ENCODE measurements around the gene PSMG3.
"Not testable (repeated sequence)": the region's sequence is repeated elsewhere in the genome, so short reads cannot be mapped to it uniquely, and the experiment has no call there.

The PSMG3 gene

DNA sequence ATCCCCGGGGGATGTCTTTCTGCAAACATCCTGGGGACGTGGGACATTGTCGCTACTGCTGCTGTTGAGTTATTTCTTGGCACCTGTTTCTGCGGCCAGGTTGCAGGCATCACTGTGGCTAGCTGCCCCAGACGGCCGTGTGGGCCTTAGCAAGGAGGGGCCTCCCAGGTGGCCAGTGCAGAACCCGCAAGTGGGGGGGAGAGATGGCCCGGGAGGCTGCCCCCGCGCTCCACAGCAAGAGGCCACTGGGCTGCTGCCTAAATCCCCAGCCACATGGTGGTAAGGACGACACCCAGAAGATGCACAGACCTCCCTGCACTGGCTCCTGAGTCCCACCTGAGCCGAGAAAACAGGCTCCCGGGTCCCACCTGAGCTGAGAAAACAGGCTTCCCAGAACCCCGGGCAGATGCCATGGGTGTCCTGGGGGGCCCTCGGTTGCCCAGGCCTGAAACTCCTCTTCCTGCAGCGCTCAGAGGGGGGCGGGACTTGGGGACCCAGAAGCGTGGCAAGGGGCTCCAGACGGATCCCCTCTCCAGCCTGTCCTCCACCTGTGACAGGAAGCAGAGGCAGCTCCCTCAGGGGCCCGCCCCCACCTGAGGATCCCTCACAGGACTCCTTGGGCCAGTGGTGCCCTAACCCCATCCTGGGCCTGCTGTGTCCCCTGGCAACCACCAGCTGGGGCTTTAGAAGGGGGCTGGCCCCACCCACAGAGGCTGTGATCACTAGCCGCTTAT is 40.3 kb downstream of the PSMG3 start:
- no peaks in the 10 kb centered on the region for H3K36me3 ChIP-seq (ENCODE audit: control insufficient read depth, insufficient read depth, low read length)
- no peaks in the 10 kb centered on the region for H3K9me3 ChIP-seq (ENCODE audit: control insufficient read depth, insufficient read depth, low read depth, low read length)
- no peak overlapping the region for H3K4me3 ChIP-seq (ENCODE audit: low read depth, low read length)
- no peak overlapping the region for H3K9ac ChIP-seq (ENCODE audit: low read length)
- H3K27ac ChIP-seq (ENCODE audit: low read depth, low read length) = no peak overlapping the region
- peaks cover 23% of the 10 kb centered on the region; the same call in 1 of the 2 replicates for H3K27me3 ChIP-seq (ENCODE audit: control insufficient read depth, insufficient read depth, low read length)
- peaks cover 37% of the 10 kb centered on the region for H3K4me1 ChIP-seq (ENCODE audit: control insufficient read depth, insufficient read depth, low read length)

DNA sequence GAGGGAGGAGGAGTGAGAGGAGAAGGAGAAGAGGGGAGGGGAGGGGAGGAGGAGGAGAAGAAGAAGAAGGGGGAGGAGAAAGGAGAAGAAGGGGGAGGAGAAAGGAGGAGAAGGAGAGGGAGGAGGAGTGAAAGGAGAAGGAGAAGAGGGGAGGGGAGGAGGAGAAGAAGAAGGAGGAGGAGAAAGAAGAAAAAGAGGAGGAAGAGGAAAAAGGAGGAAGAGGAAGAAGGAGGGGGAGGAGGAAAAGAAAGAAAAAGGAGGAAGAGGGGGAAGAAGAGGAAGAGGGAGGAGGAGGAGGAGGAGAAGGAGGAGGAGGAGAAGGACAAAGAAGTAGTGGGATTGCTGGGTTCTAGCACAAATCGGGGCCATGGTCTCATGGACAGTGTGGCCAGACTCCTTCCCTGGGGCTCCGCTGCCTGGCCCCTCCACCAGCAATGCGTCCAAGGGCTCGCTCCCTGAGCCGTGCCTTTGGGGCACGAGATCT is 43.5 kb downstream of the PSMG3 start:
- Histone ChIP-seq H3K36me3 (ENCODE audit: control insufficient read depth, insufficient read depth, low read length) (no peaks in the 10 kb centered on the region), H3K4me1 (ENCODE audit: control insufficient read depth, insufficient read depth, low read length) (peaks cover 14% of the 10 kb centered on the region; the same call in 1 of the 2 replicates), H3K9me3 (ENCODE audit: control insufficient read depth, insufficient read depth, low read depth, low read length) (no peaks in the 10 kb centered on the region), H3K9ac (ENCODE audit: low read length) (no peak overlapping the region), H3K4me3 (ENCODE audit: low read depth, low read length) (no peak overlapping the region), H3K27me3 (ENCODE audit: control insufficient read depth, insufficient read depth, low read length) (peaks cover 2% of the 10 kb centered on the region; the same call in 1 of the 2 replicates), H3K27ac (ENCODE audit: low read depth, low read length) (no peak overlapping the region)

DNA sequence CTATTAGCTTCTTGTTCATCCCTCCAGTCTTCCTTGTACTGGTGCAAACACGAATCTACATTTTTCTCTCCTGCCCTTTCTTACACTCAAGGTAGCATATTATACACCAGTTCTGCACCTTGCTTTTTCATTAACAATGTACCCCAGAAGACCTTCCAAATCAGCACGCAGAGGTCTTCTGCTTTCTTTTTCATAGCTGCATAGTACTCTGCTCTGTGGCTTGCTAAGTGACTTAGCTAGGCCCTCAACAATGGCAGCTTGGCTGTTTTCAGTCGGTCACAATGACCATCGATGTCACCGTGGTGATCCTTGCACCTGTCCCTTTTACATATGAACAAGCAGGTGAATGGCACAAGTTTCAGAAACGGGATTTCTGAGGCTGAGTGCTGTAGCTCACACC is 44.4 kb downstream of the PSMG3 start:
- H3K27me3 ChIP-seq (ENCODE audit: control insufficient read depth, insufficient read depth, low read length) = no peaks in the 10 kb centered on the region
- H3K9me3 ChIP-seq (ENCODE audit: control insufficient read depth, insufficient read depth, low read depth, low read length) = no peaks in the 10 kb centered on the region
- no peaks in the 10 kb centered on the region for H3K36me3 ChIP-seq (ENCODE audit: control insufficient read depth, insufficient read depth, low read length)
- H3K4me3 ChIP-seq (ENCODE audit: low read depth, low read length) = no peak overlapping the region
- H3K27ac ChIP-seq (ENCODE audit: low read depth, low read length) = no peak overlapping the region
- no peak overlapping the region for H3K9ac ChIP-seq (ENCODE audit: low read length)
- peaks cover 14% of the 10 kb centered on the region; the same call in 1 of the 2 replicates for H3K4me1 ChIP-seq (ENCODE audit: control insufficient read depth, insufficient read depth, low read length)

DNA sequence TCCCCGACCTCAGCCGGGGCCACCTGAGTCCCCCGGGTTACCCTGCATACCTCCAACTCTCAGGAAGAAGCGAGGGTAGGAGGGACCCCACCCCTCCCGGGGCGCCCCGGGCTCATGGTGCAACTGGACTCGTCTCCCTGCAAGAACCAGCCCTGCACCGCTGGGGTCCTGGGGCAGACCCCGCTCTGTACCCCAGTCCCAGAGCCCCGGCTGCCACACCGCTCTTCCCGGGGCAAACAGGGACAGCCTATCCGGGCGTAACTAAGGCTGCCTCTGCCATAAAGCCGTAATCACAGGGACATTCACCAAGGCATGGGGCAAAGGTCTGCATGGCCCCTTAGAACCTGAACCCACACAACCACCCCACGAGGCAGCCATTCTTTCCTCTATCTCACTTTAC is 46.0 kb downstream of the PSMG3 start:
- H3K4me1 ChIP-seq (ENCODE audit: control insufficient read depth, insufficient read depth, low read length) = peaks cover 14% of the 10 kb centered on the region; the same call in 1 of the 2 replicates
- peaks cover 3% of the 10 kb centered on the region; the same call in 1 of the 2 replicates for H3K9me3 ChIP-seq (ENCODE audit: control insufficient read depth, insufficient read depth, low read depth, low read length)
- no peak overlapping the region for H3K27ac ChIP-seq (ENCODE audit: low read depth, low read length)
- H3K9ac ChIP-seq (ENCODE audit: low read length) = no peak overlapping the region
- H3K4me3 ChIP-seq (ENCODE audit: low read depth, low read length) = no peak overlapping the region
- no peaks in the 10 kb centered on the region for H3K27me3 ChIP-seq (ENCODE audit: control insufficient read depth, insufficient read depth, low read length)
- H3K36me3 ChIP-seq (ENCODE audit: control insufficient read depth, insufficient read depth, low read length) = no peaks in the 10 kb centered on the region

DNA sequence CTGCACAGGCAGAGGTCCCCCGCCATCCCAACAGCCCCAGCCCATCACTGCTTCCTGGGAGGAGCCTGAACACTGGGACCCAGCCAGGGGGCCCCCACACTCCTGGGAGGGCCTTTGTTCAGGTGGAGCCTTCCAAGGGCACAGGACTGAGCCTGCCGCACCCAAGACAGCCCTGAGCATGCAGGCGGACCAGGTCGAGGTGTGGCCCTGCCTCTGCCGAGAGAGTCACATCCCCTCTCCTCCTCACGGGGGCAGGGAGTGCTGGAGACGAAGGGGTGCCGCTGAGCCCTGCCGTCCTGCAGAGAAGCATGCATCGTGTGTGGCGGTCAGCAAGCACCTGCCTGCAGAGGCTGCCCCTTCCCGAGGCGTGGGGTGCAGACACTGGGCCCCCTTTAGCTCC is 46.6 kb downstream of the PSMG3 start:
- Histone ChIP-seq H3K27ac (ENCODE audit: low read depth, low read length) (no peak overlapping the region), H3K4me3 (ENCODE audit: low read depth, low read length) (no peak overlapping the region), H3K36me3 (ENCODE audit: control insufficient read depth, insufficient read depth, low read length) (no peaks in the 10 kb centered on the region), H3K9ac (ENCODE audit: low read length) (no peak overlapping the region), H3K9me3 (ENCODE audit: control insufficient read depth, insufficient read depth, low read depth, low read length) (peaks cover 5% of the 10 kb centered on the region; the same call in 1 of the 2 replicates), H3K27me3 (ENCODE audit: control insufficient read depth, insufficient read depth, low read length) (no peaks in the 10 kb centered on the region), H3K4me1 (ENCODE audit: control insufficient read depth, insufficient read depth, low read length) (peaks cover 14% of the 10 kb centered on the region; the same call in 1 of the 2 replicates)

DNA sequence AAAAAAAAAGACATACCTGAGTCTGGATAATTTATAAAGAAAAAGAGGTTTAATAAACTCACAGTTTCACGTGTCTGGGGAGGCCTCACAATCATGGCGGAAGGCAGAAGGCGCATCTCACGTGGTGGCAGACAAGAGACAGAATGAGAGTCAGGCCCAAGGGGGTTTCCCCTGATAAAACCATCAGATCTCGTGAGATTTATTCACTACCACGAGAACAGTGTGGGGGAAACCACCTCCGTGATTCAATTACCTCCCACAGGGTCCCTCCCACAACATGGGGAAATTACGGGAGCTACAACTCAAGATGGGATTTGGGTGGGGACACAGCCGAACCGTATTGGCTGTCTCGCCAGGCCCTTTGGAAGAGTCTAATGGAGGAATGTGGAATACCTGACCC is 48.4 kb downstream of the PSMG3 start:
- Histone ChIP-seq H3K27me3 (ENCODE audit: control insufficient read depth, insufficient read depth, low read length) (no peaks in the 10 kb centered on the region), H3K4me1 (ENCODE audit: control insufficient read depth, insufficient read depth, low read length) (peaks cover 10% of the 10 kb centered on the region; the same call in 1 of the 2 replicates), H3K36me3 (ENCODE audit: control insufficient read depth, insufficient read depth, low read length) (no peaks in the 10 kb centered on the region), H3K9ac (ENCODE audit: low read length) (no peak overlapping the region), H3K9me3 (ENCODE audit: control insufficient read depth, insufficient read depth, low read depth, low read length) (peaks cover 5% of the 10 kb centered on the region; the same call in 1 of the 2 replicates), H3K27ac (ENCODE audit: low read depth, low read length) (no peak overlapping the region), H3K4me3 (ENCODE audit: low read depth, low read length) (no peak overlapping the region)

DNA sequence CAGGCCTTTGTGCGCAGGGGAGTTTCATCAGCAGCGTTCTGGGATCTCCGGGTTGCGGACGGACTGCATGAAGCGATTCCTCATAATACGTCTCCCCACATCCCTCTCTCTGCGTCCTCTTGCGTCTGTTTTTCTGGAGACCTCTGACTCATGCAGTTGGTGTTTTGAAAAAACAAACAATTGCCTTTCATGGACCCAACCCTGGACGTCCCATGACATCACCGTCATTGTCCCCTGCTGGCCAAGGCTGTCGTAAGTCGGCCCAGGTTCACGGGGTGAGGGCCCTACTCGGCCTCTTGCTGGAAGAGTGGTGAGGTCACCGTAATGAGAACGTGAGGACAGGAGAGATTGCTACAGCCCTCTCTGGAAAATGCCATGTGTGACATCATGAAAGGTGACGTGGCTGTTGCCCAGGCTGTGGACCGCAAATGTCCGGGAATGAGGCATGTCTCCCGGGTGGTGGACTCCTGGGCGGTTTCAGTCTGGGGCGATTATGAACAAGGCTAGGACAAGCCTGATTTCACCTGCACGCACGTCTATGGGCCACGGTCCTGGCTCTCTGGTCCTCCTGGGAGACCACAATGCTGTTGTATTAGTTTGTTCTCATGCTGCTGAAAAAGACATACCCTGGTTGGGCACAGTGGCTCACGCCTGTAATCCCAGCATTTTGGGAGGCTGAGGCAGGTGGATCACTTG is 49.1 kb downstream of the PSMG3 start:
- H3K9ac ChIP-seq (ENCODE audit: low read length) = no peak overlapping the region

DNA sequence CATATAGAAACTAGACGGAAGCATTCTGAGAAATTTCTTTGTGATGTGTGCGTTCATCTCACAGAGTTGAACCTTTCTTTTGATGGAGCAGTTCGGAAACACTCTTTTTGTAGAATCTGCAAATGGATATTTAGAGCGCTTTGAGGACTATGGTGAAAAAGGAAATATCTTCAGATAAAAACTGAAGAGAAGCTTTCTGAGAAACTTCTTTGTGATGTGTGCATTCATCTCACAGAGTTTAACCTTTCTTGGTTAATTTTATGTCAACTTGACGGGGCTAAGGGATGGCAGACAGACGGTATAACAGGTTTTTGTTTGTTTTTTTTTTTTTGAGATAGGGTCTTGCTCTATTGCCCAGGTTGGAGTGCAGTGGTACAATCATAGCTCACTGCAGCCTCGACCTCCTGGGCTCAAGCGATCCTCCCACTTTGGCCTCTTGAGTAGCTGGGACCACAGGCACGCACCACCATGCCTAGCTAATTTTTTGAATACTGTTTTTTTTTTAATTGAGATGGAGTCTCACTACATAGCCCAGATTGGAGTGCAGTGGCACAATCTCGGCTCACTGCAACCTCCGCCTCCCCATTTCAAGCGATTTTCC is 50.4 kb downstream of the PSMG3 start:
- H3K36me3 ChIP-seq (ENCODE audit: control insufficient read depth, insufficient read depth, low read length); H3K9ac ChIP-seq (ENCODE audit: low read length); H3K4me1 ChIP-seq (ENCODE audit: control insufficient read depth, insufficient read depth, low read length); H3K9me3 ChIP-seq (ENCODE audit: control insufficient read depth, insufficient read depth, low read depth, low read length); H3K27ac ChIP-seq (ENCODE audit: low read depth, low read length); H3K27me3 ChIP-seq (ENCODE audit: control insufficient read depth, insufficient read depth, low read length); H3K4me3 ChIP-seq (ENCODE audit: low read depth, low read length): not testable (repeated sequence)

More for the DNA sequence above, 49.1 kb downstream of the PSMG3 start:
- Histone ChIP-seq H3K4me1 (ENCODE audit: control insufficient read depth, insufficient read depth, low read length) (peaks cover 8% of the 10 kb centered on the region; the same call in 1 of the 2 replicates), H3K4me3 (ENCODE audit: low read depth, low read length) (no peak overlapping the region), H3K9me3 (ENCODE audit: control insufficient read depth, insufficient read depth, low read depth, low read length) (peaks cover 5% of the 10 kb centered on the region; the same call in 1 of the 2 replicates), H3K36me3 (ENCODE audit: control insufficient read depth, insufficient read depth, low read length) (no peaks in the 10 kb centered on the region), H3K27me3 (ENCODE audit: control insufficient read depth, insufficient read depth, low read length) (no peaks in the 10 kb centered on the region), H3K27ac (ENCODE audit: low read depth, low read length) (no peak overlapping the region)

All from HUES6 (cell line).